Measurements from ENCODE around the gene TAP2.

TAP2 gene

DNA sequence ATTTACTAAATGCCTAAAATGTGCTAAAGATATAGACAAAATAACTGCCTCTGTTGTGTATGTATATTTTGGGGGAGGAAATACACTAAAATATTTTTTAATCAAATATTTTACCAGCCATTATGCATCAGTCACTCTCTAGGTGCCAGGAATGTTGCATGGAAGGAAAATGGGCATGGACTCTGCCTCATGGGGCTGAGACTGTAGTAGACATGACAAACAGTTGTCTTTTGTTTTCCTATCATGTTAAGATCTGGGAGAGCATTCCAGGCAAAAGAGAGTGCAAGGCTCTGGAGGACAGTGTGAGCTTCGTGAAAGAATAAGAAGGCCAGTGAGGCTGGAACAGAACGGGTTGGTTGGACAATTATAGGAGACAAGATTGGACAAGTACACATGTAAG is 48.2 kb downstream of the TAP2 start:
- DNase-seq (ENCODE audit: low spot score): no peak
